SK-N-SH (cell line): Measurements from ENCODE around the gene ZGLP1. TPM values are rescaled to one million over a fixed set of nuclear protein-coding genes. Genes with fewer than 3 reads are reported as not detected.

Source experiments
- CTCF ChIA-PET: fragments of 300-600, 350-600 bp; formaldehyde crosslinking; extraction: SDS; loops from one replicate; lab custom pipeline; 2021; lab: Yijun Ruan, JAX
- POLR2A ChIA-PET: fragments of 350-600 bp; sonication (Branson Sonifier 250); formaldehyde crosslinking; extraction: SDS; loops from one replicate; lab custom pipeline; 2020; ENCODE audit warnings: antibody characterized with exemption, inconsistent platforms; lab: Yijun Ruan, JAX
- DNase-seq: peaks from one replicate; pipeline ENCODE4 v3.0.0; 2012
- H2AFZ ChIP-seq: fragments of 200-600 bp; sonication (generic); 2 replicates; pipeline ENCODE4 v1.8.1; 2016; ENCODE audit warnings: antibody characterized with exemption, mild to moderate bottlenecking, low read depth
- H3F3A ChIP-seq: fragments of 200-600 bp; sonication (generic); replicated peaks from 2 replicates; pipeline ENCODE3; 2016; ENCODE audit warnings: antibody characterized with exemption, mild to moderate bottlenecking; ENCODE audit not compliant: insufficient read depth
- H3K27ac ChIP-seq, 2 experiments: fragments of 200-500 bp in 1 of 2; fragments of 200-600 bp in 1 of 2; sonication (Bioruptor generic) in 1 of 2; sonication (generic), shearing (Covaris generic) in 1 of 2; 2 replicates each; pipeline versions ENCODE4 v1.5.1 to v1.6.1; 2014 to 2016; ENCODE audit warnings: low read depth in 2 of 2, inconsistent platforms in 1 of 2, low read length in 1 of 2, mild to moderate bottlenecking in 1 of 2, mixed read lengths in 1 of 2
- H3K27me3 ChIP-seq: fragments of 200-600 bp; sonication (generic), shearing (Covaris generic); 2 replicates; pipeline ENCODE4 v1.6.1; 2016; ENCODE audit warnings: mixed run types; ENCODE audit not compliant: insufficient read depth
- H3K36me3 ChIP-seq, 2 experiments: fragments of 200-500 bp in 1 of 2; fragments of 200-600 bp in 1 of 2; sonication (Bioruptor generic) in 1 of 2; sonication (generic) in 1 of 2; replicated peaks in 1 of 2; 2 replicates each; pipeline versions ENCODE3 to v1.5.1; 2014 to 2016; ENCODE audit warnings: low read length in 1 of 2, mild to moderate bottlenecking in 1 of 2; ENCODE audit not compliant: insufficient read depth in 2 of 2, control insufficient read depth in 1 of 2
- H3K4me1 ChIP-seq, 2 experiments: fragments of 200-500 bp in 1 of 2; fragments of 200-600 bp in 1 of 2; sonication (Bioruptor generic) in 1 of 2; sonication (generic), shearing (Covaris generic) in 1 of 2; 2 replicates each; pipeline versions ENCODE4 v1.5.1 to v1.6.1; 2014 to 2016; ENCODE audit warnings: low read depth in 1 of 2, low read length in 1 of 2, mixed run types in 1 of 2; ENCODE audit not compliant: insufficient read depth in 2 of 2, control insufficient read depth in 1 of 2
- H3K4me2 ChIP-seq: fragments of 200-600 bp; sonication (generic), shearing (Covaris generic); 2 replicates; pipeline ENCODE4 v1.6.1; 2017; ENCODE audit warnings: mixed run types
- H3K4me3 ChIP-seq, 2 experiments: fragments of 200-500 bp in 1 of 2; fragments of 200-600 bp in 1 of 2; sonication (Bioruptor generic) in 1 of 2; sonication (generic), shearing (Covaris generic) in 1 of 2; 2 replicates each; pipeline versions ENCODE4 v1.5.1 to v1.8.1; 2014 to 2016; ENCODE audit warnings: low read depth in 2 of 2, inconsistent platforms in 1 of 2, low read length in 1 of 2, mild to moderate bottlenecking in 1 of 2, mixed read lengths in 1 of 2, moderate library complexity in 1 of 2
- H3K79me2 ChIP-seq: fragments of 200-600 bp; sonication (generic); 2 replicates; pipeline ENCODE4 v1.8.1; 2017; ENCODE audit warnings: mild to moderate bottlenecking; ENCODE audit not compliant: insufficient read depth
- H3K9ac ChIP-seq: fragments of 200-600 bp; sonication (generic); 2 replicates; pipeline ENCODE4 v1.6.1; 2017; ENCODE audit warnings: mixed run types
- H3K9me2 ChIP-seq: fragments of 200-600 bp; sonication (generic); 2 replicates; pipeline ENCODE4 v1.6.1; 2017; ENCODE audit warnings: mixed run types
- H3K9me3 ChIP-seq: fragments of 200-600 bp; sonication (generic); 2 replicates; pipeline ENCODE4 v1.6.1; 2017; ENCODE audit warnings: mixed run types, mild to moderate bottlenecking, moderate library complexity
- H4K20me1 ChIP-seq: fragments of 200-600 bp; sonication (generic); 2 replicates; pipeline ENCODE4 v1.6.1; 2017; ENCODE audit warnings: mild to moderate bottlenecking, mixed run types; ENCODE audit not compliant: insufficient read depth
- EP300 ChIP-seq, 2 experiments: IDR thresholded peaks; 2 replicates each; pipeline versions ENCODE4 v1.4.0 to v1.6.1; 2012; ENCODE audit warnings: borderline replicate concordance in 1 of 2, low read depth in 1 of 2, low read length in 1 of 2
- EZH2phosphoT487 ChIP-seq: fragments of 200-600 bp; sonication (generic); IDR thresholded peaks from 2 replicates; pipeline ENCODE4 v1.6.1; 2017; ENCODE audit warnings: low read depth, mixed run types, mild to moderate bottlenecking, antibody characterized with exemption, moderate library complexity, borderline replicate concordance
- GABPA ChIP-seq: IDR thresholded peaks from 2 replicates; pipeline ENCODE4 v1.4.0; 2012; ENCODE audit warnings: low read depth, mild to moderate bottlenecking
- MXI1 ChIP-seq: IDR thresholded peaks from 2 replicates; pipeline ENCODE4 v1.6.1; 2012; ENCODE audit warnings: mild to moderate bottlenecking, low read depth, low read length, improper control_type of control experiment
- NFIC ChIP-seq: IDR thresholded peaks from 2 replicates; pipeline ENCODE4 v1.4.0; 2012; ENCODE audit warnings: borderline replicate concordance
- NRF1 ChIP-seq: IDR thresholded peaks from 2 replicates; pipeline ENCODE4 v1.6.1; 2012; ENCODE audit warnings: low read depth, mild to moderate bottlenecking, low read length
- POLR2AphosphoS5 ChIP-seq: IDR thresholded peaks from 2 replicates; pipeline ENCODE4 v1.6.1; 2012; ENCODE audit warnings: low read depth, low read length
- RCOR1 ChIP-seq: fragments of 150-350 bp; IDR thresholded peaks from 2 replicates; pipeline ENCODE4 v1.6.1; 2017; ENCODE audit warnings: antibody characterized with exemption, low read length
- SIN3A ChIP-seq: IDR thresholded peaks from 2 replicates; pipeline ENCODE4 v1.6.1; 2012; ENCODE audit warnings: low read depth, mild to moderate bottlenecking, low read length, moderate library complexity, borderline replicate concordance
- TAF1 ChIP-seq: IDR thresholded peaks from 2 replicates; pipeline ENCODE4 v1.6.1; 2012; ENCODE audit warnings: low read depth, mild to moderate bottlenecking, low read length, moderate library complexity, borderline replicate concordance
- TCF12 ChIP-seq: IDR thresholded peaks from 2 replicates; pipeline ENCODE4 v1.4.0; 2012
- TEAD4 ChIP-seq: IDR thresholded peaks from 2 replicates; pipeline ENCODE4 v1.4.0; 2012; ENCODE audit warnings: mild to moderate bottlenecking, borderline replicate concordance; ENCODE audit not compliant: insufficient read depth
- YY1 ChIP-seq: IDR thresholded peaks from 2 replicates; pipeline ENCODE4 v1.4.0; 2012; ENCODE audit warnings: low read depth, mild to moderate bottlenecking
- WGBS: methylation state at CpG from one replicate; pipeline ENCODE4 v1.1.6; 2017; ENCODE audit warnings: low lambda C conversion rate; 5-methylcytosine and 5-hydroxymethylcytosine counted together
- polyA plus RNA-seq, 3 experiments: library from polyadenylated mRNA; depleted of rRNA; stranded (reverse); fragments of >200 nt; gene quantifications; 2 replicates each; pipeline ENCODE4 v1.2.3, GENCODE V29; 2012
- TF ChIP-seq, protein P1 (sequence below): fragments of 150-350 bp; IDR thresholded peaks from 2 replicates; pipeline ENCODE4 v1.6.1; 2017; ENCODE audit warnings: antibody characterized with exemption, low read length, low read depth, borderline replicate concordance
- TF ChIP-seq, protein P2 (sequence below): IDR thresholded peaks from 2 replicates; pipeline ENCODE4 v1.4.0; 2012; ENCODE audit warnings: low read depth, borderline replicate concordance
- TF ChIP-seq, protein P3 (sequence below): IDR thresholded peaks from 2 replicates; pipeline ENCODE4; 2012
- TF ChIP-seq, protein P4 (sequence below): IDR thresholded peaks from 2 replicates; pipeline ENCODE4 v1.4.0; 2012; ENCODE audit warnings: low read depth

The ZGLP1 gene
- polyA plus RNA-seq, 1 of the 3 experiments (the other 2 are of a cell fraction) = 1.8 TPM

DNA sequence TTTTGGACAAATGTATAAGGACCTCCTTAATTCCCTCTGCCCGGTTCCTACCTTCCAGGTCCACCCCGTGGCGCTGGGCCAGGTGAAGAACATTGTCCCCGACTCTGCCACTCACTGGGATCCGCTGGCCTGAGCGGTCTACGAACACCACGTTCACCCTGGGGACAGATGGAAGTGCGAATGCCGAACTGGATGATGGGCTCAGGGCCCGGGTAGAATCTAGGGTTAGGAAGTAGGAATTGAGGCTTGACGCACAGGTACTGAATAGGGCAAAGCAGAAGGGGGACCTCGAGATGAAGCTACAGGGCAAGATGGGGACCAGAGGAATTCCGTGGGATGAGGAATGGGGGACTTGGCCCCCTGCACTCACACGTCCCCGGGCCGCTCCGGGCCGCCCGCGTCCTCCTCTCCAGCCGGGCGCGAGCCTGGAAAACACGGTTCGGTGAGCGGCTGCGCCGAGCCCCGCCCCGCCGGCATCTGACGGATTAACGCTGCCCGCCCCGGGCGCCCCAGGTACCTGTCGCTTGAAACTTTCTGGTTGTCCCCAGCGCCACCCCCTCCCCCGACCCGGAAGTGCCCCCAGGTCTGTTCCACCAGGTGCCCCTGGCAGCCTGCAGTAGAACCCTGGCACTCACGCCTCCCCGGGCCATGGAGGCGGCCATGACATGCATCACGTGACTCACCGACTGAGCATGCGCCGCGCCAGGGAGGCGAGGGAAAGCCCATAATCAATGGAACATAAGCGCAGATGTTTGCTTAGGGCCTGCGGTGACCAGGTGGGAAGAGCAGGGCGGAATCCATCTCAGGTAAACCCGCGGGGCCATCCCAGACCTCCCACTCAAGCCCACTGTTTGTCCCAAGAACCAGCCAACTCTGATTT lies 6.0 kb upstream of the ZGLP1 start, which contains the start of gene FDX2:
TSS of gene FDX2 (minus strand) at position 681 of the 880 bp plus-strand sequence. CDS start at position 662, 19 bp downstream.
- peak; percentile 97 for DNase-seq
- H4K20me1 ChIP-seq = no peaks in the 10 kb centered on the region
- peak within 1 kb of the TSS; percentile 87 for H3K4me2 ChIP-seq
- WGBS = 4% methylated on average over 16 of the region's 55 CpGs
- no peaks in the 10 kb centered on the region for H3K9me3 ChIP-seq
- peaks cover 12% of the 10 kb centered on the region; the same call in 1 of the 2 replicates for H3K79me2 ChIP-seq
- no peaks in the 10 kb centered on the region for H3K27me3 ChIP-seq
- peaks cover 4 to 19% of the 10 kb centered on the region in 2 experiments for H3K36me3 ChIP-seq
- H2AFZ ChIP-seq = peak within 1 kb of the TSS; percentile 86
- H3K4me1 ChIP-seq = peaks cover 0 to 17% of the 10 kb centered on the region in 2 experiments; a peak in 1 of 4 replicates
- H3K9ac ChIP-seq = peak within 1 kb of the TSS; percentile 68
- no peaks in the 10 kb centered on the region for H3K9me2 ChIP-seq
- peaks cover 6% of the 10 kb centered on the region for H3F3A ChIP-seq
- POLR2A ChIA-PET = interaction anchor here (1.1 to 1.4 kb wide), 2 partner anchors 10 to 44 kb away, joined by 5 to 8 read pairs; no protein-coding TSS in a partner anchor
- H3K4me3 ChIP-seq = peak within 1 kb of the TSS; percentile 73 to 79
- TF ChIP-seq, protein P1, sequence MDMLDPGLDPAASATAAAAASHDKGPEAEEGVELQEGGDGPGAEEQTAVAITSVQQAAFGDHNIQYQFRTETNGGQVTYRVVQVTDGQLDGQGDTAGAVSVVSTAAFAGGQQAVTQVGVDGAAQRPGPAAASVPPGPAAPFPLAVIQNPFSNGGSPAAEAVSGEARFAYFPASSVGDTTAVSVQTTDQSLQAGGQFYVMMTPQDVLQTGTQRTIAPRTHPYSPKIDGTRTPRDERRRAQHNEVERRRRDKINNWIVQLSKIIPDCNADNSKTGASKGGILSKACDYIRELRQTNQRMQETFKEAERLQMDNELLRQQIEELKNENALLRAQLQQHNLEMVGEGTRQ = peak; percentile 91
- TF ChIP-seq TAF1 (peak; percentile 63; the same call in 1 of the 2 replicates), NFIC (peak; percentile 23; the same call in 1 of the 2 replicates), SIN3A (peak; percentile 91), NRF1 (peak; percentile 82), TEAD4 (no peak), MXI1 (peak; percentile 100), YY1 (peak; percentile 98), EP300 (IDR thresholded peaks at IDR 0.05; ENCODE audit: borderline replicate concordance in 1 of 2, low read depth in 1 of 2, low read length in 1 of 2) (no peak), RCOR1 (no peak), EZH2phosphoT487 (no peak), TCF12 (no peak), GABPA (peak; percentile 13; the same call in 1 of the 2 replicates), POLR2AphosphoS5 (peak; percentile 95)
- TF ChIP-seq, protein P2, sequence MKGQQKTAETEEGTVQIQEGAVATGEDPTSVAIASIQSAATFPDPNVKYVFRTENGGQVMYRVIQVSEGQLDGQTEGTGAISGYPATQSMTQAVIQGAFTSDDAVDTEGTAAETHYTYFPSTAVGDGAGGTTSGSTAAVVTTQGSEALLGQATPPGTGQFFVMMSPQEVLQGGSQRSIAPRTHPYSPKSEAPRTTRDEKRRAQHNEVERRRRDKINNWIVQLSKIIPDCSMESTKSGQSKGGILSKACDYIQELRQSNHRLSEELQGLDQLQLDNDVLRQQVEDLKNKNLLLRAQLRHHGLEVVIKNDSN = peak; percentile 98
- TF ChIP-seq, protein P3, sequence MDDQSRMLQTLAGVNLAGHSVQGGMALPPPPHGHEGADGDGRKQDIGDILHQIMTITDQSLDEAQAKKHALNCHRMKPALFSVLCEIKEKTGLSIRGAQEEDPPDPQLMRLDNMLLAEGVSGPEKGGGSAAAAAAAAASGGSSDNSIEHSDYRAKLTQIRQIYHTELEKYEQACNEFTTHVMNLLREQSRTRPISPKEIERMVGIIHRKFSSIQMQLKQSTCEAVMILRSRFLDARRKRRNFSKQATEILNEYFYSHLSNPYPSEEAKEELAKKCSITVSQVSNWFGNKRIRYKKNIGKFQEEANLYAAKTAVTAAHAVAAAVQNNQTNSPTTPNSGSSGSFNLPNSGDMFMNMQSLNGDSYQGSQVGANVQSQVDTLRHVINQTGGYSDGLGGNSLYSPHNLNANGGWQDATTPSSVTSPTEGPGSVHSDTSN = peak; percentile 51
- TF ChIP-seq, protein P4, sequence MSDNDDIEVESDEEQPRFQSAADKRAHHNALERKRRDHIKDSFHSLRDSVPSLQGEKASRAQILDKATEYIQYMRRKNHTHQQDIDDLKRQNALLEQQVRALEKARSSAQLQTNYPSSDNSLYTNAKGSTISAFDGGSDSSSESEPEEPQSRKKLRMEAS = peak; percentile 91
- CTCF ChIA-PET = interaction anchor here (0.5 to 3.2 kb wide), 8 partner anchors 15 to 75 kb away, joined by 3 to 16 read pairs (median 4); partner anchors contain the start of gene ICAM1
- peak within 1 kb of the TSS; percentile 37 to 85 for H3K27ac ChIP-seq
